Activated T-cell treated with anti-CD3 and anti-CD28 coated beads for 1 hour (primary cell): ENCODE measurements around the gene PLXNA4.

ENCODE experiments used
- DNase-seq: peaks from one replicate; pipeline ENCODE4 v3.0.0-alpha.2; 2020; ENCODE audit warnings: low read depth

PLXNA4 gene

GRCh38 chr7:132081686-132082085, 494.6 kb downstream of the PLXNA4 start:
- DNase-seq, result no peak

DNA sequence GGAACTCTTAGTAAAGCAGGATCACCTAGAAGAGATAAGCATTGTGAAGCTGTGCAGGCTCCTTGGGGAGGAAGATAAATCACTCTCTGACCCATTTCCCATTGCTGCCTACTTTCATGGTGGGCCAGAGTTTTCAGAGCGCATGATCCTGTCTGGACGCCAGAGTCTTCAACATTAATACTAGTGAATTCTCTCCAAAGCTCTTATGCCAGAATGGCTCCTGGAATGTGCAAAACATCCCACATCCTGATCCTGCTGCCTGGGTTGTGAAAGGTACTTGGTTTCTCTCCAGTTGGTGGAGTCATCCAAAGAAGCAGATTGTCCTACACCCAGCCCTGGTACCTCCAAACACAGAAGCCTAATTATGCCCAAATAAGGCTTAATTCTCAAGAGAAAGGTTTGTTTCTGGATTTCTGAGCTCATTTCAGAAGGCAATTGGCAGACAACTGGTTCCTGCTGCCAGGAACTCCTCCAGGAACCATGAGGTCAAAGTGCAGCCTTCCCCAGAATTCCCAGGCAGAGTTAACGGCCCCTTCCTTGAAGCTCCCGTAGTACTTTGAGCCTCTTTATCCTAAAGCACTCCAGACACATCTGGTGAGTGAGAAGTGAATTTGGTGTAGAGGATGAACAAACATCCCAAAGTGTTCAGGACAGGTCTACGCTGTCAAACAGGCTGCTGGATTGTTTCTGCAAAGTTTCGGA, 495.2 kb downstream of the PLXNA4 start:
- DNase-seq, result no peak

DNA sequence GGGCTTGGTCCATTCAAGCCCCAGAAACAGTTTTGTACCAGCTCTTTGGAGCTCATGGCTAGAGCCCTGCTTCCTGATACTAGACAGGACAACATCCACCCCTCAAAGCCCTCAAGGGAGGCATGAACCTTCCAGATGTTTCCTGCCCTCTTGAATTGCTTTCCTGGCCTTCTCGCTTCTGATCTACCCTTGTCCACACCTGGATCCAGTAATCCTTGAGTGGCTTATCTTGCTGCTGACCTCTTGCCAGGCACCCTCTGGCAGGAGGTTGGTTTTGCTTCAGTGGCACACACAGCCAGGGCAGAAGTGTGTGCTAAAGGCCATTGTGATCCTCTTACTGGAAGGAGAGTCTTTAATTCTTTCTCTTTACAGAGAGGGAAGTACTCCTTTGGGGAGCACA, 495.8 kb downstream of the PLXNA4 start:
- no peak for DNase-seq

DNA sequence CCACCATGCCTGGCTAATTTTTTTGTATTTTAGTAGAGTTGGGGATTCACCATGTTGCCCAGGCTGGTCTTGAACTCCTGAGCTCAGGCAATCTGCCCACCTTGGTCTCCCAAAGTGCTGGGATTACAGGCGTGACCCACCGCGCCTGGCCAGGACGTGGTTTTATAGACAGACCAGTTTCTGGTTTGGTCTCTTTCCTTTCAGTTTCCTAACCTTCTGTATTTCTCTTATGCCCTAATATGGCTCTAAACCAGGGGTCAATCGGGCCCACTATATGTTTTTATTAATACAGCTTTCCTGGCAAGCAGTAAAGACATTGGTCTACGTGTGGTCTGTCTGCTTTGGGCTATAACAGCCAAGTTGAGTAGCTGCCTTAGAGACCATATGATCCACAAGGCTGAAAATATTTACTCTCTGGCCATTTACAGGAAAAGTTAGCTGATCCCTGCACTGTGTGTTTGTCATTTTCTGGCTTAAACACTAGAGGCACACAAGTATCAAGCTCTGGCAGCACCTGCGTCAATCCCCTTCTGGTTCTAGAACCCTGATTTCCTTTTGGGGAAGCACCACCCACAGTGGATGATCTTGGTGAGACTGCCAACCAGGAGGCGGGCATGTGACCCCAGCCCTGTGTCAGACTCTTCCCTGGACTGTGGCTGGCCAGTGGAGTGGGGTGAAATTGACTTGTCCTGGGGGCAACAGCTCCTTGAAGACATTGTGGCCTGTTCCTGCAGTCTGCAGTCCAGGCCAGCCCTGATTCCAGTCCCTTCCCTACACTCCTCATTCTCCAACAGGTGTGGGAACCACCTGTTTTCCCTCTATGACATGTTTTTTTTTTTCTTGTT, 497.2 kb downstream of the PLXNA4 start:
- no peak for DNase-seq

DNA sequence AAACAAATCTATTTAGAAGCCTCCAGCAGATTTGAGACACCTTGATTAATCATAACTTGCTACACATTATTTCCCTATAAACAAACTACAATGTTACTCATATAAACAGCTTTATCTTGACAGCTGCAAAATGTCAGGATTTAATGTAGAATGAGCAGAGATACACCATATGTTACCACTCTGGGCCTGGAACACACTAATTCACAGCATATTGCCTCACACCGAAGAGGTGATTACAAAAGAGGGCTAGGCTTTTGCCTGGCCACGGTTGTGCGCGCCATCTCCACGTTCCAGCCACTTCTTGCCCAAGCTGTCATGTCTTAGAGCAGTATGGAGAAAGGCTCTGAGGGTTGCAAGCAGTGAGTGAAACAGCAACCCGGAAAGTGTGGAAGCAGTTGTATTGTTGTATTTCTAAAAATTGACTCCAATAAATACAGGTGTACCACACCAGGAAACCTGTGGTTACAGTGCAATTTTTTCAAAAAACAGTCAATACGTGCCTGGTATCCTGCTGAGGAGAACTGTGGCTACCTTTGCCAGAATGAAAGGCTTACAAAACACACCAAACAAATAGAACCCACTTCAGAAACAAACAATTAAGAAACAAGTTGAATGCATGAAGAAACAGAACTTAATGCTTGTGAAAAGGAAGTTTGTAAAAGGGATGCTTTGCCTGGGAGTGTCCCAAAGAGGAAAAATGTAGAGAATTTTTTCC, 498.1 kb downstream of the PLXNA4 start:
- DNase-seq, result no peak

GRCh38 chr7:132076301-132077035, 499.8 kb downstream of the PLXNA4 start:
- no peak for DNase-seq

- no peak for DNase-seq
These were observed 500.8 kb downstream of the PLXNA4 start for GRCh38 chr7:132075515-132075914.

DNA sequence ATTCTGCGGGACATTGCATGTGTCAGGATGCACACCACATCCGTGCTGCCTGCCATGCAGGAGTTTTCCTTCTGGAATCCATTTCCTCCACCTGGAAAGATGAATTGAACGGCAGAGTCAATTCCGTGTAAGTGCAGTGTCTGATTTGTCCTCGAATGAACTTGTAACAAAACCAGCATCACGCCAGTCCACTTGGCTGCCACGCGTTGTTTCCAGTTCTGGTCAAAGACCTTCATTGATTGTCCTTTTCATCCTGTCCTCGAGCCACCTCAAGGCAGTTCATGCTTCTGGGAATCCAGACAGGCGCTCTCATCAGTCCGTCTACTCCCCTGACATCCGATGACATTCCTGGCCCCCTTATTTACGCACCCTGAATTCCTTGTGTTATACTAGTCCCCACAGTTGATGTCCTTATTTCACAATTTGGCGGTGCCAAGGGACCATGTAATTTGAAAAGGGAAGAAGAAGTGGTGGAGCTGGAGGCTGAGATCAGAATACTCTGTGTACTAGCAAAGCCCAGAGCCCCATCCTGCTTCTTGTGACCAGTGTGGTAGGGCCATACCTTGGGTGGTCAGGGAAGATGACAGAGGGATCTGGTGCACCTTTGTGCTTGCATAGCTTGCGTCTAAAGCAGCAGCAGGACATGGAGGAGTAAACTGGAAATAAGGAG, 502.2 kb downstream of the PLXNA4 start:
- no peak for DNase-seq
